ENCODE measurements around the gene LRWD1. TPM values are rescaled to one million over a fixed set of nuclear protein-coding genes. Genes with fewer than 3 reads are reported as not detected.

The LRWD1 gene
- total and polyA plus RNA-seq, 9 of the 15 experiments (the other 6 are each of a cell fraction or from before 2014, with no cell fraction given), result 0.61 to 66.0 (median 33.2) TPM

- H3K4me2 ChIP-seq (ENCODE audit: insufficient read depth, low read length), result no peak overlapping the region
- H3K4me3 ChIP-seq, result no peak overlapping the region
- FAIRE-seq, result peak; percentile 58
- POLR2A ChIA-PET, result interaction anchor here (0.7 to 0.8 kb wide), 2 partner anchors 9 to 21 kb away, joined by 3 to 4 read pairs; no protein-coding TSS in a partner anchor
- 0 out of 4 replicates have a peak overlapping the region, but pooled peaks of 1 of the 2 experiments have one; percentile 8 for H3K9ac ChIP-seq (ENCODE audit: insufficient read depth in 1 of 2, low read depth in 2 of 2, low read length in 2 of 2)
- no peaks in the 10 kb centered on the region for H3K27me3 ChIP-seq (ENCODE audit: control insufficient read depth in 2 of 2, insufficient read depth in 2 of 2, low read length in 2 of 2)
- in situ Hi-C loops (cut with MboI) (loop anchor here (25.0 kb wide), 2 partner anchors 102 to 202 kb away; partner anchors contain the start of genes POLR2J2, POLR2J3, SPDYE2 and SPDYE2B), intact Hi-C loops (cut with micrococcal nuclease) (no loop called here)
- H3K27ac ChIP-seq (ENCODE audit: extremely low read depth, low read depth, low read length), result no peak overlapping the region
- H3K9me3 ChIP-seq (replicated peaks; ENCODE audit: control insufficient read depth, insufficient read depth, low read depth, low read length), result no peaks in the 10 kb centered on the region
- 76% methylated on average over 8 of the region's 8 CpGs for WGBS (ENCODE audit: insufficient coverage, low coverage, missing lambda C conversion rate)
- H3K79me2 ChIP-seq (ENCODE audit: control insufficient read depth, insufficient read depth, low read length), result peaks cover 39% of the 10 kb centered on the region
- peaks cover 4 to 42% of the 10 kb centered on the region in 2 experiments; a peak in 3 of 5 replicates for H3K4me1 ChIP-seq (replicated peaks in 1 of 2; ENCODE audit: control insufficient read depth in 2 of 2, insufficient read depth in 2 of 2, low read length in 2 of 2)
- CTCF ChIA-PET (ENCODE audit: low intra/inter-chr PET ratio), result no interaction called here
- H3K36me3 ChIP-seq (ENCODE audit: control insufficient read depth, insufficient read depth, low read length), result peaks cover 43% of the 10 kb centered on the region; the same call in 2 of the 3 replicates
- BruUV-seq (replicated peaks), result no TSS peak
- H2AFZ ChIP-seq (ENCODE audit: low read depth, low read length), result no peak overlapping the region
- no peak for DNase-seq (ENCODE audit: extremely low read depth in 1 of 4, low spot score in 3 of 4)
- no peak for ATAC-seq
- H4K20me1 ChIP-seq (replicated peaks; ENCODE audit: control insufficient read depth, insufficient read depth, low read length), result no peaks in the 10 kb centered on the region
- H3K9me1 ChIP-seq (ENCODE audit: control insufficient read depth, insufficient read depth, low read length), result peaks cover 3% of the 10 kb centered on the region
- TF ChIP-seq ETV6 (IDR thresholded peaks at IDR 0.05; ENCODE audit: borderline replicate concordance in 1 of 2, low read depth in 2 of 2, low read length in 1 of 2) (no peak), ETV6 (CRISPR knock-in tag; IDR thresholded peaks at IDR 0.05; ENCODE audit: borderline replicate concordance) (no peak), HOXB6 (CRISPR knock-in tag; IDR thresholded peaks at IDR 0.05; ENCODE audit: borderline replicate concordance) (no peak), FOXK1 (CRISPR knock-in tag; IDR thresholded peaks at IDR 0.05; ENCODE audit: borderline replicate concordance) (no peak), MTA1 (IDR thresholded peaks at IDR 0.05; ENCODE audit: borderline replicate concordance) (no peak), POLR2G (IDR thresholded peaks at IDR 0.05; ENCODE audit: low read depth, low read length) (no peak), MYBL2 (IDR thresholded peaks at IDR 0.05; ENCODE audit: low read depth) (no peak), MYBL2 (CRISPR knock-in tag; IDR thresholded peaks at IDR 0.05; ENCODE audit: borderline replicate concordance) (no peak), GMEB1 (CRISPR knock-in tag; IDR thresholded peaks at IDR 0.05) (no peak), FOXP4 (CRISPR knock-in tag; IDR thresholded peaks at IDR 0.05; ENCODE audit: borderline replicate concordance) (no peak), ZC3H4 (CRISPR knock-in tag; IDR thresholded peaks at IDR 0.05; ENCODE audit: borderline replicate concordance) (no peak), MAZ (CRISPR knock-in tag; conservative IDR thresholded peaks at IDR 0.05 in 1 of 2, IDR thresholded peaks at IDR 0.05 in 1 of 2) (no peak), ZBTB2 (IDR thresholded peaks at IDR 0.05) (no peak), ETV1 (tag; conservative IDR thresholded peaks at IDR 0.05; ENCODE audit: low read depth) (no peak), ZNF24 (IDR thresholded peaks at IDR 0.05) (no peak), ZBED1 (IDR thresholded peaks at IDR 0.05) (no peak)
These were observed 4.3 kb upstream of the LRWD1 start for GRCh38 chr7:102460467-102460866.

All from K562 (cell line).